NCI-H187 treated with DMSO at 0.1 percent for 48 hours (cell line): Measurements from ENCODE around the gene IQCF6.
"Not testable (repeated sequence)": the region's sequence is repeated elsewhere in the genome, so short reads cannot be mapped to it uniquely, and the experiment has no call there.

Source experiments
- DNase-seq: peaks from one replicate; lab custom pipeline; 2025; lab: John Stamatoyannopoulos, UW

IQCF6 gene

DNA sequence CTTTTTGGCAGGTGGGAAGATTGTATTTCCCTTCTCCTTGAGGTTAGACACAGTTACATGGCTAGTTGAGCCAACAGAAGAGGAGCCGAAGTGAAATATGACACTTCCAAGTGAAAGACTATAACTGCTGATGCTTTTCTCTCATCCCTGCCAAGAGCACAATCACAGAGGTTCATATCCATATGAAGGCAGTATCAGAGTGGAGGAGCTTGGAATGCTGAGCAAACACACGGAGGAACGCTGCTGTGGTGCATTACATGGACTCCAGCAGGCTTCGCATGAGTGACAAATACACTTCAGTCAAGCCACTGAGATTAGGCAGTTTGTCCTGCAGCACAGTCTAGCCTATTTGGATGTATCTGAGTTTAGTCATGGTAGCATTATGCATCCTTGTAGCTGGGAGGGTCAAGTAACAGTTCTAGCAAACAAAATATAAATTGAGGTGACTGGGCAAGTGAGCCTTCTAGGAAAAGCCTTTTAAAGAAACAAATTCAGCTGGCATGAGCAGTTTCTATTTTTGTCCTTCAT is 5.4 kb downstream of the IQCF6 start:
- DNase-seq = peak; percentile 56

DNA sequence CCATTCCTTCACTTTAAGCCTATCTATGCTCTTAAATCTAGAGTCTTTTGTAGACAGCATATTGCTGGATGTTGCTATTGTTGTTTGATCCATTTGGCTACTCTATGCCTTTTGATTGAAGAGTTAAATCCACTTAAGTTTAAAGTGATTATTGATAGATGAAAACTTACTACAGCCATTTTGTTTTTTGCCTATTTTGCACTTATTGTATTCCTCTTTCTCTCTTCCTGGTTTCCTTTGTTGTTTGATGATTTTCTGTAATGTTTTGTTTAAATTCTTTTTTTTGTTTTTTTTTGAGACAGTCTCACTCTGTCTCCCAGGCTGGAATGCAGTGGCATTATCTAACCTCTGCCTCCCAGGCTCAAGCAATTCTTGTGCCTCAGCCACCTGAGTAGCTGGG is 19.8 kb downstream of the IQCF6 start:
- no peak for DNase-seq

DNA sequence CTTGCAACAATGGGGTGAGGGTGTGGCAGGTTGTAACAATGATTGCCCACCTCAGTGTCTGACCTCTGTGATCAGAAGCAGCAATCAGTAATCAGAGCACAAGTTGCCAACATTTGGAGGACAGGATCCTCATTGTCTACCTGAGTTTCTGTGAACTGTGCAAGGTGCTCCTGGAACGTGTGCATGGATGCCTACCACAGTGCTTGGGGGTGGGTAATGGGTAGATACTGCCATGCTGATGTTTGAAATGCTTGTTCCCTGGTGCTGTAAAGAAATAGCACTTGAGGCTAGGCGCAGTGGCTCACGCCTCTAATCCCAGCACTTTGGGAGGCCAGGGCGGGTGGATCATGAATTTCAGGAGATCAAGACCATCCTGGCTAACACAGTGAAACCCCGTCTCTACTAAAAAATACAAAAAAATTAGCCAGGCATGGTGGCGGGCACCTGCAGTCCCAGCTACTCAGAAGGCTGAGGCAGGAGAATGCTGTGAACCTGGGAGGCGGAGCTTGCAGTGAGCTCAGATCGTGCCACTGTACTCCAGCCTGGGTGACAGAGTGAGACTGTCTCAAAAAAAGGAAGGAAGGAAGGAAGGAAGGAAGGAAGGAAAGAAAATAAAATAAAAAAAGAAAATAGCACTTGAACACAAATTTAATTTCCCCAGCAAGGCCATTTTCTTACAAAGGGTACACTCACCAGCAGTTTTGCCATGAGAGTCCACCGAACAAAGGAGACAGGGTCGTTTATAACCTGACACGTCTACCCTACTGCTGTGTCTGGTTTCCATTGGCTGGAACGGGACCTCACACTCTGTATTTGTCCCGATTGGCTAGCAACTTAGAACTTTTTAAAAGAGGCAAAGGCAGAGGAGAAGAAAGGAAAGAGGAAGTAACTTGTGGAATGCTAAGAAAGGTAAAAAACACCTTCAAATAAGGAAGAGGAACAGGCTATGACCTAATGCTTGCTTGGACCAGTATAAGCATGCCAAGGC is 25.0 kb downstream of the IQCF6 start:
- not testable (repeated sequence) for DNase-seq

DNA sequence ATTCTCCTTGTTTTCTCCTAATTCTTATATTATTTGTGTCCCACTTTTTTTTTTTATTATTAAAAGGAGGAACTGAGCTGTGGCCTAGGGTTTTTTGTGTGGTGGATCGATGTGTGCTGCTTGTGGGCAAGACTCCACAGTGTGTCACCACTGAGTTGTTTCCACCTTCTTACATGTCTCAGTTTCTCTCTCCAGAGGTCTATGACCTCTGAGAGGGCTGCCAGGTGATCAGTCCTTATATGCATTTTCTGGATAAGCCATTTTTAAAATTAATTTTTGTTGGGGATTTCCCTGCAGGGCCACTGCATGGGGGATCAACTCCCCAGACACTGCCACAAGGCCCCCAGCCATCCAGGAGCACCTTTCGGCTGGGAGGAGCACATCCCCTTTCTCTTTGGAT is 27.8 kb downstream of the IQCF6 start:
- no peak for DNase-seq

DNA sequence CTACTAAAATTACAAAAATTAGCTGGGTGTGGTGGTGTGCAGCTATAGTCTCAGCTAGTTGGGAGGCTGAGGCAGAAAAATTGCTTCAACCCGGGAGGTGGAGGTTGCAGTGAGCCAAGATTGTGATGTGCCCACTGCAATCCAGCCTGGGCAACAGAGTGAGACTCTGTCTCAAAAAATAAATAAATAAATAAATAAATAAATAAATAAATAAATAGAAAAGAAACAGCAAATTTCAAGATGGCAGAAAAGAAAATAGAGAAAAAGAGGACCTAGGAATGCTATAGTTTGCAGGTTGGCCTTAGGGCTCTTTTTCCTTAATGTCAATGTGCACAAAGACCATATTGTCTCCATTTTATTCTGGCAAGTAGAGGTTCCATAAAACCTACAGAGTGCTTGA is 28.2 kb downstream of the IQCF6 start:
- no peak for DNase-seq

DNA sequence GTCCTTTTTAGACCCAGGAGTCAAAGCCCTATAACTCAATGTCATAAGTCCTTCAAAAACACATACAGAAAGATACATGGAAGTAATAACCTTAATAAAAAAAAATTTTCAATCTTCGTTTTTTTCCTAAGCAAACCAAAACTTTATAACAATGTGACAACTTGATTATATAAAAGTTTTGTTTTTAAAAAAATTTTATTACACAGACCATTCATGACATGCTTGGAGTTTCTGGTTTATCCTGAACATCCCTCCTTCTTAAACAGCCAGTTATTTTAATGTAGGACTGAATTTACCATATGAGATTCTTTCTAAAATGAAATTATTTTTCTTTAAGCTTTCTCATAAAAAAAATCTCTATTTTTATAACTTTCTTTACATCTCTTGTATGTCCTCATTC is 30.7 kb downstream of the IQCF6 start:
- no peak for DNase-seq

DNA sequence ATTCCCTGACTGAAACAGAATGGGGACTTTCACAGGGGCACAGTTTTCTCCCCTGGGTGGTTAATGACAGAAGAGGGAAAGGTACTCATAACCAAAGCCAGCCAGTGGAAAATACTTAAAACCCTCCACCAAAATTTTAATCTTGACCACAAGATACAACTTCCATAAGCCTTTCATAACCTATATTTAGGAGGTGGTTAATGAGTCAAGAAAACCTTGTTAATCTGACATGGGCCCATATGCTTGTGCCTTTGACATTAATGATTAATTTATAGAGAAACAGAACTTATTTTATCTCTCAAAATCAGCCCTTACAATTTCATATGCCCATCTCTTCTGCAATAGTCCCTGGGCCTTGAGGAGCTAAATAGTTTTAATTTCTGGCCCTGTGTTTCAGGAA is 31.2 kb downstream of the IQCF6 start:
- DNase-seq = no peak

DNA sequence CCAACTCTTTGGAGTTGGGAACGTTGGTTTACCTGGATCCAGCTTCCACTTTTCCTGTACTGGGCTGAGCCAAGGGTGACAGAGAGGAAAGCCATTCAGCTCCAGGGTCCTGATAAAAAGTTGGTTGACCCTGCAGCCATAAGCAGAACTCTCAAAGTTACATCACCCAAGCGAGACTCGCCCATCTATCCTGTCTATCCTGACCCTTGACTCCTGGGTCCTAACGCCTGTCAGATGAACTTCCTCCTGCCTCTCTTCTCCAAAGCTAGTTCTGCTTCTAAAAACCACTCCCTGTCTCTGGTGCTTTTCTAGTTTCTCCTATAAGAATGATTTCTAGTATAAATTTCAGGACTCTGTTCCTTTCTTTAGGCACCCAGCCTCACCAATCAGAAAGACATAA is 36.1 kb downstream of the IQCF6 start:
- DNase-seq = not testable (repeated sequence)

DNA sequence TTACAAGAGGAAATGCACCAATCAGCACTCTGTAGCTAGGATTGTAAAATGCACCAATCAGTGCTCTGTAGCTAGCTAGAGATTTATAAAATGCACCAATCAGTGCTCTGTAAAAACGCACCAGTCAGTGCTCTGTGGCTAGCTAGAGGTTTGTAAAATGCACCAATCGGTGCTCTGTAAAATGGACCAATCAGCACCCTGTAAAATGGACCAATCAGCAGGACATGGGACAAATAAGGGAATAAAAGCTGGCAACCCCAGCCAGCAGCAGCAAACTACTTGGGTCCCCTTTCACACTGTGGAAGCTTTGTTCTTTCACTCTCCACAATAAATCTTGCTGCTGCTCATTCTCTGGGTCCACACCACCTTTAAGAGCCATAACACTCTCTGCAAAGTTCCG is 36.7 kb downstream of the IQCF6 start:
- DNase-seq = not testable (repeated sequence)

DNA sequence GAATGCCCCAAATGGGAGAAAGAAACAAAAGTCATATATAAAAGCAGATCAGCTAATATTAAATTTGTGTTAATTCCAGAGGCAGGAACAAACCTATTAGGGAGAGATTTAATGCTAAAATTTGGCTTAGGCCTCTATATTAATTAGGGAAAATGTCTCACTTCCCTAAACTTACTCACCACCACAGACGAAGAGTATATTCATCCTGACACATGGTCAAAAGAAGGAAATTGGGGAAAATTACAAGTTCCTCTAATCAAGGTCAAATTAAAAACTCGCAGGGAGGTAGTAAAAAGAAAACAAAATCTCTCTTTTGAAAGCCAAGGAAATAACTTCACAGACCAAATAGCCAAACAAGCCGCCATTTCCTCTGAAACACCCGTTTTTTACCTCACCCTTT is 39.9 kb downstream of the IQCF6 start:
- DNase-seq = no peak

DNA sequence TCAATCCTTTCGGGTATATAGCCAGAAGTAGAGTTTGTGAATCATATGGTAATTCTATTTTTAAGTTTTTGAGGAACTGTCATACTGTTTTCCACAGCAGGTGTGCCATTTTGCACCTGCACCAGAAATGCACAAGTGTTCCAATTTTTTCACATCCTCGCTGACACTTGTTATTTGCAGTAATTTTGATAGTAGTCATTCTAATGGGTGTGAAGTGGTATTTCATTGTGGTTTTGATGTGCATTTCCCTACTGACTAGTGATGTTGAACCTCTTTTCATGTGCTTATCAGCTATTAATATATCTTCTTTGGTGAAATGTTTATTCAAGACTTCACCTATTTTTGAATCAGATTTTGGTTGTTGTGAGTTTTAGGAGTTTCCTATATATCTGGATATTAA is 43.1 kb downstream of the IQCF6 start:
- no peak for DNase-seq

DNA sequence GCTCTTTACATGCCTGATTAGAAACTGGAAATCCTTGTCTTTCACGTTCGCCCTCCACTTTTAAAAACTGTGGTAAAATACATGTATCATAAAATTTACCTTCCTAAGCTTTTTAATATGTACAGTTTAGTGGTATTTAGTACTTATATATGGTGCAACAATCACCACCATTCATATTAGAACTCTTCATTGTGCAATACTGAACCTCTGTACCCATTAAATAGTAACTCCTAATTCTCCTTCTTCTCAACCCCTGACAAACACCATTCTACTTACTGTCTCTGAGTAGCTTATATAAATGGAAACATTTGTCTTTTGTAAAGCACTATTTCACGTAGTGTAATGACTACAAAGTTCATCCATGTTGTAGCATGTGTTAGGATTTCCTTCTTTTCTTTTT is 44.0 kb downstream of the IQCF6 start:
- DNase-seq = no peak

DNA sequence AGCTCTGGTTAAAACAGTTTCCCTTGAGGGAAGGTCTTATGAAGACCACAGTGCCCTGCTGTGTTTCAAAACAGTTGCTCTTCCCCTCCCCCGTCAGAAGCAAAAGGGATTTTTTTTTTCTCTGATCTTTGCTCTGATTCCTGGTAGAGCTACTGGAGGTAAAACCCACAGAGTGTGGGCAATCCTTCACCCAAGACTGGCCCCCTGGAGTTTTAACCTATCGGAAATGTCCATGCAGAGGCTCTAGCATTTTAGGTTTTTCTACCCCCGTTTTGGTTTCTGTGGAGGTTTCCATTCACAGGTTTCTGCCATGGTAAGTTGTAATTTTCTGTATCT is 44.5 kb downstream of the IQCF6 start:
- no peak for DNase-seq

DNA sequence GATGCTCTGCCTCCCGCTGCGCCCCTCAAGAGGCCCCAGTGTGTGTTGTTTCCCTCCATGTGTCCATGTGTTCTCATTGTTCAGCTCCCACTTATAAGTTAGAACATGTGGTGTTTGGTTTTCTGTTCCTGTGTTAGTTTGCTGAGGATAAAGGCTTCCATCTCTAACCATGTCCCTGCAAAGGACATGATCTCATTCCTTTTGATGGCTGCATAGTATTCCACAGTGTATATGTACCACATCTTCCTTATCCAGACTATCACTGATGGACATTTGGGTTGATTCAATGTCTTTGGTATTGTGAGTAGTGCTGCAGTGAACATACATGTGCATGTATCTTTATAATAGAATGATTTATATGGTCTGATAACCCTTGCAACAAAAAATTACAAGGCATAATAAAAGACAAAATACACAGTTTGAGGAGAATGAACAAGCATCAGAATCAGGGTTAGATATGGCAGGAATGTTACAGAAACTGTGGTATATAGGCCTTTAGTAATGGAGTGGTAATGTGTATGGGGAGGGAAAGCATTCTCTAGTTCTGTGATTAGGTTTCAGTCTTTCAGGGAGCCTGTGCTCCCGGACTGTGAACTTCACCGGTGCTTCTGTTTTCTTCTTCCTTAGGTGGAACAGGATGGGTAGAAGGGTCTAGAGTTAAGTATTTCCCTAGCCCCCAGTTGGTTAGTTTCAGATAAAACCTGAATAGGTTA is 45.0 kb downstream of the IQCF6 start:
- no peak for DNase-seq

DNA sequence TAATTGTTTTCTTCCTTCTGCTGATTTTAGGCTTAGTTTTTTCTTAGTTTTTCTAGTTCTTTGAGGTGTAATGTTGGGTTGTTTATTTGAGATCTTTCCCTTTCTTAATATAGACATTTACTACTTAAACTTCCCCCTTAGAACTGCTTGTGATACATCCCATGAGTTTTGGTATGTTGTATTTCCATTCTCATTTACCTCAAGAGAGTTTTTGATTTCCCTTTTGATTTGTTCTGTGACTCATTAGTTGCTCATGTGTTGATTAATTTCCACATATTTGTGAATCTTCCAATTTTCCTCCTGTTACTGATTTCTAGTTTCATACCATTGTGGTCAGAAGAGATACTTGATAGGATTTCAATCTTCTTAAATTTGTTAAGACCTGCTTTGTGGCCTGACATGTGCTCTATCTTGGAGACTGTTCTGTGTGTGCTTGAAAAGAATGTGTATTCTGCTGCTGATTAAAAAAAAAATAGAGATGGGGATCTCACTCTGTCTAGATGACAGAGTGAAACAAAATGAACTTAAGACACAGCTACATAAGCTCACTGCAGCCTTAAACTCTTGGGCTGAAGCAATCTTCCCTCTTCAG is 49.9 kb downstream of the IQCF6 start:
- no peak for DNase-seq
